Panc1 (cell line): Measurements from ENCODE around the gene ST3GAL4. TPM values are rescaled to one million over a fixed set of nuclear protein-coding genes. Genes with fewer than 3 reads are reported as not detected.

Source experiments
- ATAC-seq: fragments of 200-7000 bp; cut with Tn5 transposase; 2 replicates; pipeline ENCODE4 v1.9.1; 2020; ENCODE audit warnings: mild to moderate bottlenecking, moderate library complexity
- BruUV-seq: library from RNA; stranded (reverse); fragments of 400-500 nt; replicated peaks from 2 replicates; lab custom pipeline; 2021; lab: Mats Ljungman, UMichigan
- CTCF ChIA-PET: fragments of 300-600 bp; sonication (Branson Sonifier 250); formaldehyde crosslinking; loops from one replicate; lab custom pipeline; 2022; ENCODE audit warnings: antibody characterized with exemption; lab: Charles Lee
- POLR2A ChIA-PET: fragments of 300-600 bp; sonication (Branson Sonifier 250); formaldehyde crosslinking; loops from one replicate; lab custom pipeline; 2022; ENCODE audit warnings: antibody characterized with exemption; lab: Charles Lee
- DNase-seq: peaks from one replicate; pipeline ENCODE4 v3.0.0-alpha.2; 2010; ENCODE audit warnings: low read depth, low spot score
- H3K27ac ChIP-seq: 2 replicates; pipeline ENCODE4 v1.5.1; 2011; ENCODE audit warnings: mild to moderate bottlenecking, low read length, inconsistent platforms
- H3K27me3 ChIP-seq: fragments of 200-500 bp; sonication (Bioruptor generic); 2 replicates; pipeline ENCODE4 v1.6.0; 2014; ENCODE audit warnings: low read length, inconsistent platforms; ENCODE audit not compliant: control insufficient read depth, insufficient read depth
- H3K36me3 ChIP-seq: fragments of 200-500 bp; sonication (Bioruptor generic); 2 replicates; pipeline ENCODE4 v1.5.1; 2014; ENCODE audit warnings: inconsistent platforms, mild to moderate bottlenecking, low read length, moderate library complexity; ENCODE audit not compliant: control insufficient read depth, insufficient read depth
- H3K4me1 ChIP-seq: 2 replicates; pipeline ENCODE4 v1.5.1; 2011; ENCODE audit warnings: inconsistent platforms, mild to moderate bottlenecking, low read length, moderate library complexity; ENCODE audit not compliant: control insufficient read depth, insufficient read depth
- H3K4me3 ChIP-seq, 2 experiments: 2 replicates each; pipeline ENCODE4 v1.5.1; 2011 to 2012; ENCODE audit warnings: low read depth in 2 of 2, low read length in 2 of 2, mild to moderate bottlenecking in 2 of 2, inconsistent platforms in 1 of 2, moderate library complexity in 1 of 2
- H3K9me3 ChIP-seq: fragments of 200-500 bp; sonication (Bioruptor generic); 2 replicates; pipeline ENCODE4 v1.5.1; 2014; ENCODE audit warnings: low read depth, mild to moderate bottlenecking, inconsistent platforms, low read length, moderate library complexity; ENCODE audit not compliant: control insufficient read depth, insufficient read depth
- CTCF ChIP-seq: fragments of 450-650 bp; IDR thresholded peaks from 2 replicates; pipeline ENCODE4 v1.5.1; 2017; ENCODE audit warnings: mild to moderate bottlenecking
- POLR2AphosphoS5 ChIP-seq: IDR thresholded peaks from 2 replicates; pipeline ENCODE4 v1.6.1; 2012; ENCODE audit warnings: mild to moderate bottlenecking, low read depth, low read length, moderate library complexity
- REST ChIP-seq, 2 experiments: IDR thresholded peaks; 2 replicates each; pipeline ENCODE4 v1.6.1; 2011 to 2012; ENCODE audit warnings: low read depth in 2 of 2, control low read depth in 1 of 2, low read length in 1 of 2, mild to moderate bottlenecking in 1 of 2, moderate library complexity in 1 of 2; ENCODE audit not compliant: insufficient read depth in 1 of 2
- SIN3A ChIP-seq: IDR thresholded peaks from 2 replicates; pipeline ENCODE4 v1.6.1; 2012; ENCODE audit warnings: low read depth, mild to moderate bottlenecking, low read length, moderate library complexity, borderline replicate concordance; ENCODE audit not compliant: insufficient read depth
- TCF7L2 ChIP-seq: IDR thresholded peaks from 2 replicates; pipeline ENCODE4 v1.6.1; 2011; ENCODE audit warnings: mild to moderate bottlenecking, low read depth, low read length, inconsistent platforms
- in situ Hi-C: cut with HindIII; loops from 2 replicates; pipeline ENCODE4 v1.10.0; 2016; ENCODE audit warnings: low sequenced_read_pairs, low pct_unique_long_range_greater_than_20kb
- intact Hi-C: fragments of 100-400 bp; cut with micrococcal nuclease; formaldehyde crosslinking; loops from one replicate; pipeline ENCODE4 v1.10.0; 2022; ENCODE audit not compliant: unreplicated experiment
- total RNA-seq: library from RNA; stranded (reverse); gene quantifications from one replicate; pipeline ENCODE4 v1.2.1, GENCODE V29; 2021; ENCODE audit not compliant: unreplicated experiment

The ST3GAL4 gene
- total RNA-seq, 1 experiment from 2014 or later = 56.6 TPM

GRCh38 chr11:126408901-126409619 is 53.6 kb downstream of the ST3GAL4 start:
- intact Hi-C loops = no loop called here

GRCh38 chr11:126409620-126409985 is 54.1 kb downstream of the ST3GAL4 start:
- TF ChIP-seq CTCF (no peak), TCF7L2 (no peak), SIN3A (no peak), POLR2AphosphoS5 (no peak), REST (IDR thresholded peaks at IDR 0.05; ENCODE audit: insufficient read depth in 1 of 2, low read depth in 2 of 2, low read length in 1 of 2) (no peak)
- ChIA-PET POLR2A (no interaction called here), CTCF (no interaction called here)
- no peak for DNase-seq
- BruUV-seq = no TSS peak
- H3K27me3 ChIP-seq = no peaks in the 10 kb centered on the region
- no peaks in the 10 kb centered on the region for H3K9me3 ChIP-seq
- H3K27ac ChIP-seq = no peak overlapping the region
- peaks cover 3% of the 10 kb centered on the region; the same call in 1 of the 2 replicates for H3K36me3 ChIP-seq
- H3K4me1 ChIP-seq = no peaks in the 10 kb centered on the region
- in situ Hi-C loops (no loop called here), intact Hi-C loops (no loop called here)
- no peak for ATAC-seq
- no peak overlapping the region for H3K4me3 ChIP-seq

More at GRCh38 chr11:126408901-126409619, 53.6 kb downstream of the ST3GAL4 start:
- no peak for DNase-seq
- Histone ChIP-seq H3K9me3 (no peaks in the 10 kb centered on the region), H3K4me3 (no peak overlapping the region), H3K27me3 (no peaks in the 10 kb centered on the region), H3K27ac (no peak overlapping the region), H3K36me3 (peaks cover 3% of the 10 kb centered on the region; the same call in 1 of the 2 replicates), H3K4me1 (no peaks in the 10 kb centered on the region)
- BruUV-seq = no TSS peak
- ChIA-PET POLR2A (no interaction called here), CTCF (no interaction called here)
- in situ Hi-C loops = no loop called here
- TF ChIP-seq CTCF = no peak
- no peak for TF ChIP-seq TCF7L2
- TF ChIP-seq POLR2AphosphoS5 = no peak
- TF ChIP-seq REST (IDR thresholded peaks at IDR 0.05; ENCODE audit: insufficient read depth in 1 of 2, low read depth in 2 of 2, low read length in 1 of 2) = no peak
- no peak for TF ChIP-seq SIN3A
- no peak for ATAC-seq
